ENCODE measurements around the gene KCNQ5.

DNA sequence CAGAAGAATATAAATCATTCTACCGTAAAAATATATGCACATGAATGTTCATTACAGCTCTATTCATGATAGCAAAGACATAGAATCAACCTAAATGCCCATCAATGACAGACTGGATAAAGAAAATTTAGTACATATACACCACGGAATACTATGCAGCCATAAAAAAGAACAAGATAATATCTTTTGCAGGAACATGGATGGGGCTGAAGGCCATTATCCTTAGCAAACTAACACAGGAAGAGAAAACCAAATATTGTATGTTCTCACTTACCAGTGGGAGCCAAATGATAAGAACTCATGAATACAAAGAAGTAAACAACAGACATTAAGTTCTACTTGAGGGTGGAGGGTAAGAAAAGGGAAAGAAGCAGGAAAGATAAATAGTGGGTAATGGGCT lies 595.0 kb downstream of the KCNQ5 start:
- no peak for TF ChIP-seq POLR2AphosphoS5 (IDR thresholded peaks at IDR 0.05; ENCODE audit: borderline replicate concordance, low read depth, low read length)
- TF ChIP-seq EZH2 (IDR thresholded peaks at IDR 0.05), result no peak
- TF ChIP-seq FOXP2 (optimal IDR thresholded peaks at IDR 0.05; ENCODE audit: control extremely low read depth, extremely low read length, insufficient read depth), result no peak
